Measurements from ENCODE around the gene JKAMP.

The JKAMP gene

GRCh38 chr14:59481871-59482540 is 2.3 kb upstream of the JKAMP start:
- no peak for DNase-seq

GRCh38 chr14:59482541-59483331 is 1.6 kb upstream of the JKAMP start:
- DNase-seq: no peak

GRCh38 chr14:59483363-59483762 is 954 bp upstream of the JKAMP start:
- no peak for DNase-seq

GRCh38 chr14:59484639-59485175 is 390 bp downstream of the JKAMP start:
- DNase-seq: no peak

GRCh38 chr14:59490756-59491155 is 6.4 kb downstream of the JKAMP start:
- DNase-seq: no peak

GRCh38 chr14:59492384-59492783 is 8.1 kb downstream of the JKAMP start:
- DNase-seq: no peak

- DNase-seq: no peak
Measured at GRCh38 chr14:59500732-59501131, 16.4 kb downstream of the JKAMP start.

GRCh38 chr14:59503256-59503655 is 18.9 kb downstream of the JKAMP start:
- DNase-seq: no peak

- peak; percentile 44 to 60 for DNase-seq
Measured at GRCh38 chr14:59507063-59507751, 22.9 kb downstream of the JKAMP start.

- no peak for DNase-seq
Measured at GRCh38 chr14:59507752-59508103, 23.4 kb downstream of the JKAMP start.

GRCh38 chr14:59509101-59509500 is 24.8 kb downstream of the JKAMP start:
- no peak for DNase-seq

GRCh38 chr14:59510001-59510400 is 25.7 kb downstream of the JKAMP start:
- no peak for DNase-seq

GRCh38 chr14:59510966-59511365 is 26.6 kb downstream of the JKAMP start:
- DNase-seq: no peak

- DNase-seq: peak in 1 of 2 donors; percentile 5
Measured at GRCh38 chr14:59511916-59512575, 27.7 kb downstream of the JKAMP start.

- no peak for DNase-seq
Measured at GRCh38 chr14:59520224-59520623, 35.9 kb downstream of the JKAMP start.

- DNase-seq: no peak
Measured at GRCh38 chr14:59529189-59529588, 44.9 kb downstream of the JKAMP start.

GRCh38 chr14:59530349-59530748 is 46.0 kb downstream of the JKAMP start:
- no peak for DNase-seq

GRCh38 chr14:59532419-59532818 is 48.1 kb downstream of the JKAMP start:
- DNase-seq: no peak

- DNase-seq: no peak
Measured at GRCh38 chr14:59534361-59534987, 50.2 kb downstream of the JKAMP start.

- no peak for DNase-seq
Measured at GRCh38 chr14:59537476-59537875, 53.2 kb downstream of the JKAMP start.

- DNase-seq: no peak
Measured at GRCh38 chr14:59538936-59539335, 54.6 kb downstream of the JKAMP start.

GRCh38 chr14:59540852-59541251 is 56.5 kb downstream of the JKAMP start:
- DNase-seq: no peak

GRCh38 chr14:59541731-59542130 is 57.4 kb downstream of the JKAMP start:
- DNase-seq: no peak
